Right lobe of liver (tissue), 6 donors: ENCODE measurements around the gene TNFRSF25. TPM values are rescaled to one million over a fixed set of nuclear protein-coding genes. Genes with fewer than 3 reads are reported as not detected.

Source experiments
- ATAC-seq, 4 donors: fragments of 200-7000 bp; cut with Tn5 transposase; one replicate each; pipeline ENCODE4 v1.9.1; 2020; ENCODE audit warnings: mild to moderate bottlenecking in 4 of 4, moderate library complexity in 4 of 4
- DNase-seq, 3 donors: peaks; one replicate each; pipeline ENCODE4 v3.0.0-alpha.2; 2020
- H3K27ac ChIP-seq, 3 donors: fragments of 200-600 bp; one replicate each; pipeline ENCODE4 v1.8.0; 2022
- H3K27me3 ChIP-seq, 2 donors: fragments of 200-600 bp; one replicate each; pipeline ENCODE4 v1.8.0; 2022
- H3K36me3 ChIP-seq, 4 donors: fragments of 200-600 bp; sonication (generic) in 1 of 4; one replicate each; pipeline versions ENCODE4 v1.5.1 to v1.8.0; 2017 to 2022; ENCODE audit warnings: control low read depth in 1 of 4
- H3K4me1 ChIP-seq, 4 donors: fragments of 200-600 bp; sonication (generic) in 1 of 4; one replicate each; pipeline versions ENCODE4 v1.5.1 to v1.8.0; 2017 to 2022; ENCODE audit warnings: control low read depth in 1 of 4
- H3K4me3 ChIP-seq, 3 donors: fragments of 200-600 bp; one replicate each; pipeline ENCODE4 v1.8.0; 2022
- H3K9me3 ChIP-seq, 4 donors: fragments of 200-600 bp; sonication (generic) in 1 of 4; one replicate each; pipeline versions ENCODE4 v1.5.1 to v1.8.0; 2017 to 2022; ENCODE audit warnings: control low read depth in 1 of 4
- POLR2A ChIP-seq: fragments of 450-650 bp; IDR thresholded peaks from one replicate; pipeline ENCODE4 v1.6.1; 2017; ENCODE audit warnings: antibody characterized with exemption, mild to moderate bottlenecking
- WGBS: methylation state at CpG from one replicate; pipeline ENCODE4 v1.1.6; 2018; ENCODE audit warnings: low coverage, low lambda C conversion rate; ENCODE audit not compliant: insufficient coverage; ENCODE audit errors: missing lambda C conversion rate; 5-methylcytosine and 5-hydroxymethylcytosine counted together
- intact Hi-C, 2 donors: fragments of 100-400 bp; cut with DNase I; formaldehyde crosslinking; loops; one replicate each; pipeline versions ENCODE4 v1.11.2 to v1.14.1; 2022
- total RNA-seq, 6 experiments: library from RNA; depleted of rRNA in 2 of 6; stranded (reverse); fragments of >200 nt in 2 of 6; fragmentation: NEBNext Ultra II Directional in 3 of 6; extraction: Animal tissue kit (Norgen Biotek cat#: 25700) in 3 of 6; gene quantifications; one replicate each; pipeline versions ENCODE4 v1.1.0 to v1.2.4, GENCODE V29; 2016 to 2023
- TF ChIP-seq, protein P1 (sequence below), 4 donors: fragments of 200-600 bp in 3 of 4; fragments of 450-650 bp in 1 of 4; IDR thresholded peaks; one replicate each; pipeline versions ENCODE4 v1.5.1 to v1.8.0; 2016 to 2022; ENCODE audit warnings: antibody characterized with exemption in 4 of 4, mild to moderate bottlenecking in 2 of 4
- donor health status: DM: no; HTN: yes; CAD: no.
- donor health status: DM: no; HTN: no; CAD: no.
- donor health status: DM: no; HTN: no; CAD: no.
- donor health status: DM: no; HTN: yes; CAD: no.
- donor health status: DM: no; HTN: yes; CAD: no.

Gene TNFRSF25
- total RNA-seq, 6 experiments from 2014 or later: 1.1 to 3.2 (median 2.1) TPM

DNA sequence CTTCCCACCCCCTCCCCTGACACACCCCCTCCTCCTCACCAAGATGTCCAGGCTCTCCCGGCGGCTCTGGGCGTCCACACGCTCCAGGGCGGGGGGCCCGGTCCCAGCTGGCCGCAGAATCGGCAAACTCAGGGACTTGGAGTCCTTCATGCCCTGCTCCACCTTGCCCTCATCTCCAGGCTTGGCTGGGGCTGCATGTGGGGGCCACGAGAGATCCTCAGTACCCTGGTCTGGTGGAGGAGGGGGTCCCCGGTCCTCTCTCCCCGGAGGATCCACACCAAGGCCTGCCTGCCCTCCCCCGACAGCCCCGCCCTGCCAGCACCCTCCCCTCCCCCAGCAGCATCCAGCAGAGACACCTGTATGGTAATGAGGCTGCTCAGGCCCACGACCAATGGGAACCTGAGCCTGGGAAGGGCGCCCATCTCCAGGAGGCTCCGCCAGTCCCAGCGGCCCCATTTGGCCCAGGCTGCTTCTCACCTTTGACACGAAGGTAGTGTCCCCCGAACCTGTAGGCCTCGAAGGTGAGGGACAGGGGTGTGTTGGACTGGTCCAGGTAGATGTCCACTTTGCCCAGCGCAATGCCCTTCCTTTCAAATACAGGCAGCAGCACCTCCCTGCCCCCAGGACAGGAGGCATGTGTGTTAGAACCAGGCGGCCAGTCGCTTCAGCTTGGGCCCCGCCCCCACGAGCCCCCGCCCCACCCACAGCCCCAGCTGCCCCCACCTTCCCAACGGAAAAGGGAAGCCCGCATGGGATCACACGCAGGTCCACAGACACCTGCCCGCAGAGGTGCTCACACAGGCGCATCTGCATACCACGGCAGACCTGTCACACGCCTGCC lies 8.2 kb upstream of the TNFRSF25 start:
- Histone ChIP-seq H3K4me1 (peaks cover 0 to 9% (median 2%) of the 10 kb centered on the region in 4 donors), H3K9me3 (no peaks in the 10 kb centered on the region), H3K27ac (no peak overlapping the region), H3K4me3 (no peak overlapping the region), H3K27me3 (no peaks in the 10 kb centered on the region), H3K36me3 (no peaks in the 10 kb centered on the region)
- WGBS: 46% methylated on average over 3 of the region's 33 CpGs
- DNase-seq (peak in 1 of 3 donors; percentile 18), ATAC-seq (no peak)
- intact Hi-C loops: no loop called here
- no peak for TF ChIP-seq POLR2A
- TF ChIP-seq, protein P1, sequence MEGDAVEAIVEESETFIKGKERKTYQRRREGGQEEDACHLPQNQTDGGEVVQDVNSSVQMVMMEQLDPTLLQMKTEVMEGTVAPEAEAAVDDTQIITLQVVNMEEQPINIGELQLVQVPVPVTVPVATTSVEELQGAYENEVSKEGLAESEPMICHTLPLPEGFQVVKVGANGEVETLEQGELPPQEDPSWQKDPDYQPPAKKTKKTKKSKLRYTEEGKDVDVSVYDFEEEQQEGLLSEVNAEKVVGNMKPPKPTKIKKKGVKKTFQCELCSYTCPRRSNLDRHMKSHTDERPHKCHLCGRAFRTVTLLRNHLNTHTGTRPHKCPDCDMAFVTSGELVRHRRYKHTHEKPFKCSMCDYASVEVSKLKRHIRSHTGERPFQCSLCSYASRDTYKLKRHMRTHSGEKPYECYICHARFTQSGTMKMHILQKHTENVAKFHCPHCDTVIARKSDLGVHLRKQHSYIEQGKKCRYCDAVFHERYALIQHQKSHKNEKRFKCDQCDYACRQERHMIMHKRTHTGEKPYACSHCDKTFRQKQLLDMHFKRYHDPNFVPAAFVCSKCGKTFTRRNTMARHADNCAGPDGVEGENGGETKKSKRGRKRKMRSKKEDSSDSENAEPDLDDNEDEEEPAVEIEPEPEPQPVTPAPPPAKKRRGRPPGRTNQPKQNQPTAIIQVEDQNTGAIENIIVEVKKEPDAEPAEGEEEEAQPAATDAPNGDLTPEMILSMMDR (IDR thresholded peaks at IDR 0.05): no peak

DNA sequence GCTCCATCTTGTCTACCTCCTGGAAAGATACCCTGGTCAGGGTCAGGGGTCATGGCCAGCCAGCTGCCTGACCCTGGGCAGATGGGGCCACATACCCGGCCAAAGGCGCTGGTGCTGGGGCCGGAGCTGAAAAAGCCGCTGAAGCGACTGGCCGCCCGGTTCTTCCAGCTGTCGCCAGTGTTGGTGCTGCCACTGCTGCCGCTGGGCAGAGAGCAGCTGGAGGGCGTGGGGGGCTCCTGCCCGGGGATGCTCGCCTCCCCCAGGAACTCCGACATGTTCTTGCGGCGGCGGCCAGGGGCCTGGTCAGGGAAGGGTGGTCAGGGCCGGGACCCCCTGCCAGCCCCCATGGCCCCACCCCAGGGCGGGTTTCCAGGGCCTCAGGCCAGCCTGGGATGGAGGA lies 7.2 kb upstream of the TNFRSF25 start:
- no peaks in the 10 kb centered on the region for H3K9me3 ChIP-seq
- H3K27ac ChIP-seq: no peak overlapping the region
- H3K27me3 ChIP-seq: no peaks in the 10 kb centered on the region
- no CpG with 5 or more reads among the region's 18 CpGs for WGBS
- no peak overlapping the region for H3K4me3 ChIP-seq
- peak in 1 of 3 donors; percentile 28 for DNase-seq
- TF ChIP-seq, protein P1 (IDR thresholded peaks at IDR 0.05): no peak
- no peak for TF ChIP-seq POLR2A
- peaks cover 0 to 9% (median 2%) of the 10 kb centered on the region in 4 donors for H3K4me1 ChIP-seq
- intact Hi-C loops: no loop called here
- no peaks in the 10 kb centered on the region for H3K36me3 ChIP-seq
- no peak for ATAC-seq

DNA sequence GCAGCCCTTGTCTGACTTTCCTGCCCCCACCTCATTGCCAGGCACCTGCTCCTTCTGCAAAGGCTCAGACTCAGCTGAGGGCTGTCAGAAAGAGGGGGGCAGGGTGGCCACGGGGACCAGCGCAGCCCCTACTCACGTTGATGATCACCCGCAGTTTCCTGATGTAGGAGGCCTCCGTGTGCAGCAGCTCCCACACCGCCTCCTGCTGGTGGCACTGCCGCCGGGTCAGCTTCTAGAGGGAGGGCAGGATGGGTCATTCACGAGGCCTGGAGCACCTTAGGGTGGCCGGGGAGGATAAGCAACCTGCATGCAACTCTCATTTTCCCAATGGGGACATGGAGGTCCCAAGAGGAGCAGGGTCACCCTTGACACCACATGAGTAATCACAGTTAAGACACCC lies 6.4 kb upstream of the TNFRSF25 start:
- ATAC-seq: no peak
- intact Hi-C loops: no loop called here
- H3K4me1 ChIP-seq: peaks cover 0 to 9% (median 2%) of the 10 kb centered on the region in 4 donors
- H3K27me3 ChIP-seq: no peaks in the 10 kb centered on the region
- no peaks in the 10 kb centered on the region for H3K9me3 ChIP-seq
- WGBS: no CpG with 5 or more reads among the region's 10 CpGs
- TF ChIP-seq, protein P1 (IDR thresholded peaks at IDR 0.05): no peak
- TF ChIP-seq POLR2A: no peak
- peak overlapping the region in 1 of 3 donors; percentile 23 for H3K4me3 ChIP-seq
- peak in 1 of 3 donors; percentile 46 for DNase-seq
- peak overlapping the region in 2 of 3 donors; percentile 38 to 56 for H3K27ac ChIP-seq
- no peaks in the 10 kb centered on the region for H3K36me3 ChIP-seq

DNA sequence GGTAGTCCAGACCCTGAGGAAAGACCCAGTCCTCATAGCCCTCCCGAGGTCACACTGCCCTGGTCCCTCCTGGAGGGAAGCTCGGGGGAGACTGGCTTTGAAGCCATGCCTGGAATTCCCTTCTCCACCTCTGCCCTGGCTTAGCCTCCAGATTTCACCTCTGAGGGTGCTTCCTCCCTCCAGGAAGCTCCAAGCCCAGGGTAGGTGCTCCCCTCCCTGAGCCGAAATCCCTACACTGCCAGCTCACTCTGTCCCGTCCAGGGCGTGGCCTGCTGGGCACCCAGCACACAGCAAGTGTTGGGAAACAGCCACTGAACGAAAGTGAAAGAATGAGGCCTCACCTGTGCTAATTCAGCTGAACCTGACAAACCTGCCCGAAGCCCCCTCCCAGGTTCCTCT lies 6.0 kb upstream of the TNFRSF25 start:
- ATAC-seq (peak; percentile 79 to 88 (median 84)), DNase-seq (peak; percentile 80 to 86 (median 81))
- WGBS: 18% methylated on average over 5 of the region's 7 CpGs
- Histone ChIP-seq H3K4me1 (peaks cover 0 to 9% (median 2%) of the 10 kb centered on the region in 4 donors), H3K36me3 (no peaks in the 10 kb centered on the region), H3K4me3 (peak overlapping the region in 1 of 3 donors; percentile 23), H3K27me3 (no peaks in the 10 kb centered on the region), H3K9me3 (no peaks in the 10 kb centered on the region), H3K27ac (peak overlapping the region in 2 of 3 donors; percentile 54 to 56)
- intact Hi-C loops: no loop called here
- TF ChIP-seq, protein P1 (IDR thresholded peaks at IDR 0.05): no peak
- TF ChIP-seq POLR2A: peak; percentile 27
